ENCODE results near the gene OR2S2. TPM values are rescaled to one million over a fixed set of nuclear protein-coding genes. Genes with fewer than 3 reads are reported as not detected.

OR2S2 gene
- total and polyA plus RNA-seq, 2 of the 4 experiments (the other 2 are of a cell fraction), result 0.46 to 0.90 TPM

DNA sequence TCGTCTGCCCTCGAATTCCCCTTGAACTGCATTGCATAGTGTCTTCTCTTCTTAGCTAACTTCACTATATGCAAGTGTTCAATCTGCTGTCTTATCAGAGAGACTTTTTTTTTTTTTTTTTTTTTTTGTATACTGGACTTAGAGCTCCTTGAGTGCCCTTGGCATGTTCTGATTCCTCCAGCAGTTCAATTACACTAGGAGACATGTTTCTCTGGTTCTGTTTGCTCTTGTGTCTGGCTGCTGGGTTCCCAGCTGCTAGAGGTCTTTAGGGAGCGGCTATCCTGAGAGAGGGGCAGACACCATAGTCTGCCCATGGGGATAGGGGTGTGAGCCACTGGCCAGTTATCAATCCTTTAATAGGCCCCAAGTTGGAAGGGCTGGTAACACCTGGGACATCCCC lies 13.1 kb downstream of the OR2S2 start:
- H3K27me3 ChIP-seq (ENCODE audit: control insufficient read depth, insufficient read depth, low read length), result no peaks in the 10 kb centered on the region
- H2AFZ ChIP-seq (replicated peaks; ENCODE audit: low read length, poor library complexity), result peak overlapping the region; percentile 80
- no peaks in the 10 kb centered on the region for H3K36me3 ChIP-seq (ENCODE audit: control insufficient read depth, insufficient read depth, low read length)
- H3K18ac ChIP-seq (ENCODE audit: low read depth, low read length), result peak overlapping the region; percentile 80; the same call in 1 of the 2 replicates
- no peaks in the 10 kb centered on the region; a peak in 1 of 4 replicates for H3K79me1 ChIP-seq (ENCODE audit: low read depth in 1 of 2, low read length in 2 of 2)
- peak overlapping the region; percentile 74; the same call in 1 of the 2 replicates for H2BK20ac ChIP-seq (ENCODE audit: low read depth, low read length)
- H3K56ac ChIP-seq (ENCODE audit: extremely low read depth, insufficient read depth, low read length), result no peak overlapping the region
- H3K4ac ChIP-seq (ENCODE audit: low read depth, low read length), result peak overlapping the region; percentile 94
- WGBS, 2 experiments (ENCODE audit: extremely low coverage in 2 of 2, insufficient read length in 1 of 2), result 100% methylated on average over 1 of the region's 3 CpGs; no CpG with 5 or more reads in 1 of the 2 experiments
- no TSS peak for BruUV-seq (replicated peaks)
- peak overlapping the region; percentile 95 for H4K91ac ChIP-seq (ENCODE audit: insufficient read depth, low read depth, low read length)
- H3K14ac ChIP-seq (replicated peaks; ENCODE audit: low read depth, low read length), result peak overlapping the region; percentile 85
- peak overlapping the region; percentile 69 for H2BK5ac ChIP-seq (ENCODE audit: low read depth, low read length, poor library complexity, severe bottlenecking)
- H4K20me1 ChIP-seq (ENCODE audit: insufficient read depth, low read length), result no peaks in the 10 kb centered on the region
- H4K8ac ChIP-seq (ENCODE audit: low read depth in 2 of 2, low read length in 2 of 2), result peak overlapping the region; percentile 96 to 99
- no peaks in the 10 kb centered on the region for H3K9me3 ChIP-seq (ENCODE audit: control insufficient read depth, insufficient read depth, low read length)
- no peak for DNase-seq
- H3K4me3 ChIP-seq (ENCODE audit: insufficient read depth, low read depth, low read length), result no peak overlapping the region
- H3K4me1 ChIP-seq (ENCODE audit: control insufficient read depth, insufficient read depth, low read length), result peaks cover 9% of the 10 kb centered on the region
- no peak for TF ChIP-seq RAD21 (IDR thresholded peaks at IDR 0.05; ENCODE audit: low read length)
- TF ChIP-seq RFX5 (IDR thresholded peaks at IDR 0.05; ENCODE audit: low read depth, low read length), result no peak
- TF ChIP-seq CEBPB (IDR thresholded peaks at IDR 0.05; ENCODE audit: low read depth, low read length), result no peak
- no peak for TF ChIP-seq BHLHE40 (IDR thresholded peaks at IDR 0.05; ENCODE audit: low read depth, low read length)
- TF ChIP-seq, protein P1, sequence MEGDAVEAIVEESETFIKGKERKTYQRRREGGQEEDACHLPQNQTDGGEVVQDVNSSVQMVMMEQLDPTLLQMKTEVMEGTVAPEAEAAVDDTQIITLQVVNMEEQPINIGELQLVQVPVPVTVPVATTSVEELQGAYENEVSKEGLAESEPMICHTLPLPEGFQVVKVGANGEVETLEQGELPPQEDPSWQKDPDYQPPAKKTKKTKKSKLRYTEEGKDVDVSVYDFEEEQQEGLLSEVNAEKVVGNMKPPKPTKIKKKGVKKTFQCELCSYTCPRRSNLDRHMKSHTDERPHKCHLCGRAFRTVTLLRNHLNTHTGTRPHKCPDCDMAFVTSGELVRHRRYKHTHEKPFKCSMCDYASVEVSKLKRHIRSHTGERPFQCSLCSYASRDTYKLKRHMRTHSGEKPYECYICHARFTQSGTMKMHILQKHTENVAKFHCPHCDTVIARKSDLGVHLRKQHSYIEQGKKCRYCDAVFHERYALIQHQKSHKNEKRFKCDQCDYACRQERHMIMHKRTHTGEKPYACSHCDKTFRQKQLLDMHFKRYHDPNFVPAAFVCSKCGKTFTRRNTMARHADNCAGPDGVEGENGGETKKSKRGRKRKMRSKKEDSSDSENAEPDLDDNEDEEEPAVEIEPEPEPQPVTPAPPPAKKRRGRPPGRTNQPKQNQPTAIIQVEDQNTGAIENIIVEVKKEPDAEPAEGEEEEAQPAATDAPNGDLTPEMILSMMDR (conservative IDR thresholded peaks at IDR 0.05; ENCODE audit: low read depth, low read length), result no peak
- peak overlapping the region; percentile 96 for H4K5ac ChIP-seq (ENCODE audit: low read depth, low read length)
- no peak overlapping the region for H3K23ac ChIP-seq (ENCODE audit: low read depth, low read length)
- no peak for ATAC-seq (ENCODE audit: low read depth)
- H2BK120ac ChIP-seq (ENCODE audit: low read depth, low read length), result peak overlapping the region; percentile 87
- in situ Hi-C loops (cut with MboI; ENCODE audit: low sequenced_read_pairs) (loop anchor here (5.0 to 10.0 kb wide), 2 partner anchors 43 to 60 kb away; no protein-coding TSS in a partner anchor), intact Hi-C loops (cut with micrococcal nuclease) (loop anchor here (1.0 kb wide), 3 partner anchors 42 to 155 kb away; no protein-coding TSS in a partner anchor), dilution Hi-C loops (cut with HindIII; ENCODE audit: low sequenced_read_pairs, unreplicated experiment) (no loop called here)
- no peak overlapping the region for H3K4me2 ChIP-seq (ENCODE audit: low read depth, low read length)
- H2BK15ac ChIP-seq (ENCODE audit: low read depth, low read length), result peak overlapping the region; percentile 64; the same call in 2 of the 3 replicates
- peak overlapping the region; percentile 96 for H2AK5ac ChIP-seq (ENCODE audit: low read depth, low read length)
- H3K9ac ChIP-seq (ENCODE audit: low read depth, low read length), result no peak overlapping the region
- peak overlapping the region; percentile 39; the same call in 1 of the 2 replicates for H3K27ac ChIP-seq (ENCODE audit: insufficient read depth, low read length)
- peaks cover 15% of the 10 kb centered on the region for H3K9me1 ChIP-seq (ENCODE audit: insufficient read depth, low read length)
- ChIA-PET POLR2A (ENCODE audit: unreplicated experiment) (interaction anchor here (0.5 kb wide), 1 partner anchor 9 kb away, joined by 4 read pairs; no protein-coding TSS in a partner anchor), CTCF (interaction anchor here (1.0 to 2.7 kb wide), 10 partner anchors 12 to 158 kb away, joined by 3 to 21 read pairs (median 4); partner anchors contain the start of gene HRCT1)
- H2AK9ac ChIP-seq (replicated peaks; ENCODE audit: low read depth, low read length, poor library complexity), result peak overlapping the region; percentile 78

Measured in IMR-90 (cell line).